Measurements from ENCODE around the gene PIK3R4. TPM values are rescaled to one million over a fixed set of nuclear protein-coding genes. Genes with fewer than 3 reads are reported as not detected.

The PIK3R4 gene
- total RNA-seq, 6 experiments from 2014 or later: 21.3 to 28.3 (median 22.9) TPM

GRCh38 chr3:130688697-130689470 lies 57.7 kb downstream of the PIK3R4 start:
- no peak for TF ChIP-seq CTCF (IDR thresholded peaks at IDR 0.05)
- Mint-ChIP-seq H3K27ac (peak overlapping the region; percentile 22), H3K36me3 (ENCODE audit: low read depth) (peaks cover 27% of the 10 kb centered on the region), H3K9me3 (no peaks in the 10 kb centered on the region), H3K27me3 (ENCODE audit: insufficient read depth) (no peaks in the 10 kb centered on the region; the same call in none of the 2 replicates), H3K4me3 (no peak overlapping the region; the same call in 1 of the 2 replicates), H3K4me1 (ENCODE audit: low read depth) (peaks cover 59% of the 10 kb centered on the region)
- DNase-seq: peak; percentile 15

GRCh38 chr3:130688015-130688688 lies 58.5 kb downstream of the PIK3R4 start:
- H3K36me3 Mint-ChIP-seq (ENCODE audit: low read depth): peaks cover 35% of the 10 kb centered on the region
- peaks cover 59% of the 10 kb centered on the region for H3K4me1 Mint-ChIP-seq (ENCODE audit: low read depth)
- H3K9me3 Mint-ChIP-seq: no peaks in the 10 kb centered on the region
- peak overlapping the region; percentile 22 for H3K27ac Mint-ChIP-seq
- TF ChIP-seq CTCF (IDR thresholded peaks at IDR 0.05): no peak
- H3K27me3 Mint-ChIP-seq (ENCODE audit: insufficient read depth): no peaks in the 10 kb centered on the region; the same call in none of the 2 replicates
- H3K4me3 Mint-ChIP-seq: no peak overlapping the region; the same call in 1 of the 2 replicates
- no peak for DNase-seq

- TF ChIP-seq CTCF (IDR thresholded peaks at IDR 0.05): no peak
- Mint-ChIP-seq H3K4me1 (ENCODE audit: low read depth) (peaks cover 51% of the 10 kb centered on the region), H3K36me3 (ENCODE audit: low read depth) (peaks cover 41% of the 10 kb centered on the region), H3K27me3 (ENCODE audit: insufficient read depth) (no peaks in the 10 kb centered on the region; the same call in none of the 2 replicates), H3K4me3 (no peak overlapping the region), H3K27ac (peak overlapping the region; percentile 22; the same call in 1 of the 2 replicates), H3K9me3 (no peaks in the 10 kb centered on the region)
- peak; percentile 34 for DNase-seq
Measured at GRCh38 chr3:130687327-130687726, 59.3 kb downstream of the PIK3R4 start.

GRCh38 chr3:130686833-130687232 lies 59.8 kb downstream of the PIK3R4 start:
- Mint-ChIP-seq H3K9me3 (no peaks in the 10 kb centered on the region), H3K36me3 (ENCODE audit: low read depth) (peaks cover 41% of the 10 kb centered on the region), H3K4me1 (ENCODE audit: low read depth) (peaks cover 47% of the 10 kb centered on the region), H3K4me3 (no peak overlapping the region), H3K27me3 (ENCODE audit: insufficient read depth) (no peaks in the 10 kb centered on the region; the same call in none of the 2 replicates), H3K27ac (no peak overlapping the region)
- no peak for DNase-seq
- no peak for TF ChIP-seq CTCF (IDR thresholded peaks at IDR 0.05)

- Mint-ChIP-seq H3K9me3 (no peaks in the 10 kb centered on the region), H3K27ac (no peak overlapping the region), H3K4me3 (no peak overlapping the region), H3K4me1 (ENCODE audit: low read depth) (peaks cover 13% of the 10 kb centered on the region), H3K27me3 (ENCODE audit: insufficient read depth) (no peaks in the 10 kb centered on the region; the same call in 1 of the 2 replicates), H3K36me3 (ENCODE audit: low read depth) (peaks cover 21% of the 10 kb centered on the region)
- DNase-seq: no peak
- no peak for TF ChIP-seq CTCF (IDR thresholded peaks at IDR 0.05)
Measured at GRCh38 chr3:130682131-130682530, 64.5 kb downstream of the PIK3R4 start.

All from HFFc6 (cell line).